Mesothelial cell of epicardium (in vitro differentiated cells): ENCODE measurements around the gene FFAR1. TPM values are rescaled to one million over a fixed set of nuclear protein-coding genes. Genes with fewer than 3 reads are reported as not detected.

Source experiments
- DNase-seq, 2 experiments: peaks; one replicate each; pipeline ENCODE4 v3.0.0; 2021; ENCODE audit warnings: low spot score in 2 of 2; ENCODE audit not compliant: unreplicated experiment in 2 of 2
- H3K27ac Mint-ChIP-seq: 2 replicates; pipeline ENCODE4 v1.8.0; 2021; ENCODE audit warnings: mixed read lengths
- H3K27me3 Mint-ChIP-seq: 2 replicates; pipeline ENCODE4 v1.8.0; 2021; ENCODE audit warnings: low read depth, mixed read lengths
- H3K36me3 Mint-ChIP-seq: 2 replicates; pipeline ENCODE4 v1.8.0; 2021; ENCODE audit warnings: mixed read lengths
- H3K4me1 Mint-ChIP-seq: 2 replicates; pipeline ENCODE4 v1.8.0; 2021; ENCODE audit warnings: mixed read lengths
- H3K4me3 Mint-ChIP-seq: 2 replicates; pipeline ENCODE4 v1.8.0; 2021; ENCODE audit warnings: mild to moderate bottlenecking, moderate library complexity, mixed read lengths
- H3K9me3 Mint-ChIP-seq: 2 replicates; pipeline ENCODE4 v1.8.0; 2021; ENCODE audit warnings: mixed read lengths
- CTCF ChIP-seq: fragments of 200-600 bp; sonication (generic); IDR thresholded peaks from one replicate; pipeline ENCODE4 v1.5.0; 2021; ENCODE audit warnings: antibody characterized with exemption; ENCODE audit not compliant: unreplicated experiment
- total RNA-seq: library from RNA; stranded (reverse); gene quantifications from 3 replicates; pipeline ENCODE4 v1.2.1, GENCODE V29; 2021

The FFAR1 gene
- total RNA-seq, 1 donor from 2014 or later = 0.96 TPM

DNA sequence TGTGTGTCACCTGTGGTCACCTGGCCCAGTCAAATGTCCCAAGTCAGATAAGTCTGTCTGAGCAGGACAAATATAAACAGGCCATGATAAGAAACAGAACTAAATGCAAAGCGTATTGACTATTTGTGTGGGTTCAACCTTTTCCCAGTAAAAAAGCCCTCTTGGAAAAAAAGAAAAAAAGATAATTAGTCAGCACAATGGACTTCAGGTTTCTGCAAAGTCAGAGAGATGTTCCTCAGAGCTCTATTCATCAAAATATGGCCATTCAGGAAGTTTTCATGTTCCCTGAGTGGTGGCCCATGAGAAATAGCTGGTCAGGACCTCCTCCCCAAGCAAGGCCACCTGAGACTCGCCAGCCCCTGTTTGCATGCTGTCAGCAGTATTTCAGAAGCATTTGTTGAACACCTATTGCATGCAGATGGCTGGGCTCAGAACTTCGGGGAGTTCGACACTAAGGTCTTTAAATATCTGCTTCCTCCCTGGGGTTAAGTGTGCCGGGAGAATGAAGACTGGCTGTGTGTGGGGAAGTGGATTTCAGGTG is 13.2 kb downstream of the FFAR1 start:
- Mint-ChIP-seq H3K4me1 (peaks cover 6% of the 10 kb centered on the region), H3K27ac (no peak overlapping the region), H3K9me3 (no peaks in the 10 kb centered on the region), H3K4me3 (no peak overlapping the region), H3K36me3 (no peaks in the 10 kb centered on the region), H3K27me3 (peaks cover 11% of the 10 kb centered on the region)
- no peak for DNase-seq
- no peak for TF ChIP-seq CTCF

- DNase-seq = no peak
- no peaks in the 10 kb centered on the region for H3K9me3 Mint-ChIP-seq
- no peaks in the 10 kb centered on the region for H3K36me3 Mint-ChIP-seq
- TF ChIP-seq CTCF = no peak
- H3K27me3 Mint-ChIP-seq = peaks cover 13% of the 10 kb centered on the region
- no peak overlapping the region for H3K4me3 Mint-ChIP-seq
- H3K27ac Mint-ChIP-seq = no peak overlapping the region
- H3K4me1 Mint-ChIP-seq = peaks cover 6% of the 10 kb centered on the region
Observed at GRCh38 chr19:35362261-35363000, 14.7 kb downstream of the FFAR1 start.

DNA sequence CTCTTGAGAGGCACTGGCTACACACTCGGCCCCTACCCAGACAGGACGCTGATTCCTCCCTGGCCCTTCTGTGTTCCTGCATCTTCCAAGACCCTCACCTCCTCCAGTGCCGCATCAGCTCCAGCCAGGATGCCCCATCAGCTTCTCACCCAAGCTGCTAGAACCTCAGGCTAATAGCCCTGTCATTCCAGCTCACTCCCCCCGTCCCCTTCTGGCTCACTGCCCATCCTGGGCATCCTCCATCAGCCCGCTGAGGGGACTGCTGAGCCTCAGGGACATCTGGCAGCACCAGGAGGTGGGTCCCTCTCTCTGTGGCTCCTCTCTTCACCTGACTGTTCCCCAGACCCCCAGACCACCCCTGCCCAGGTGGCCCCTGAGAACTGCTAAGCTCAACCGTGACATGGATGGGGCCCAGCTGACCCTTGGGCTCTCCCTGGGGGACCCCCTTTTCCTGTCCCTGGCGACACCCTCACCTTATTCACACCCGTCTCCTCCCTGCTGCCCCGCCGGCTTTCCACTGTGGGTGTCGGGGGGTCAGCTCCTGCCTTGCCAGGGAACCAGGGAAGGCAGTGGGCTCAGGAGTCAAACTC is 15.4 kb downstream of the FFAR1 start:
- no peak overlapping the region for H3K4me3 Mint-ChIP-seq
- H3K9me3 Mint-ChIP-seq = no peaks in the 10 kb centered on the region
- H3K27ac Mint-ChIP-seq = no peak overlapping the region
- peaks cover 16% of the 10 kb centered on the region for H3K27me3 Mint-ChIP-seq
- no peak for TF ChIP-seq CTCF
- peak in 1 of 2 experiments; percentile 11 for DNase-seq
- H3K36me3 Mint-ChIP-seq = no peaks in the 10 kb centered on the region
- peaks cover 3% of the 10 kb centered on the region for H3K4me1 Mint-ChIP-seq

- no peak overlapping the region for H3K4me3 Mint-ChIP-seq
- H3K27ac Mint-ChIP-seq = no peak overlapping the region
- peak in 1 of 2 experiments; percentile 32 for DNase-seq
Observed at GRCh38 chr19:35363711-35364425, 16.2 kb downstream of the FFAR1 start.

DNA sequence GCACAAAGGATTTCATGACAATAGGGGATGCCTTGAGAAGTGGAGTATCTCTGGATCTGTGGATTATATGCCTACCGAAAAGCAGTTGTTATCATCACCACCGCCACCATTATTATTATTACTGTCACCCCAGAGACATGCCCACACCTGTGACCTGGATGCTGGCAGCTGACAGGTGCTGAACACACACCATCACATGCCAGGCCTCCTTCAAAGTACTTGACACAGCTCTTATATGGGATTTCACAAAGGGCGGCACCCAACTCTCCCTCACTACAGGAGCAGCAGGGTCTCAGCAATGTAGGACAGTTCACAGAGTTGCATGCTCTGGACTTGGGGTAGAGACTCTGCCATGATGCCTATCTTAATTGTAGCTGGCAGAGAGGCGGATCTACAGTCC is 17.6 kb downstream of the FFAR1 start:
- Mint-ChIP-seq H3K4me3 (no peak overlapping the region), H3K4me1 (no peaks in the 10 kb centered on the region), H3K27ac (no peak overlapping the region), H3K36me3 (no peaks in the 10 kb centered on the region), H3K9me3 (no peaks in the 10 kb centered on the region), H3K27me3 (peaks cover 25% of the 10 kb centered on the region)
- TF ChIP-seq CTCF = no peak
- DNase-seq = no peak

More at GRCh38 chr19:35363711-35364425, 16.2 kb downstream of the FFAR1 start:
- Mint-ChIP-seq H3K36me3 (no peaks in the 10 kb centered on the region), H3K9me3 (no peaks in the 10 kb centered on the region), H3K4me1 (no peaks in the 10 kb centered on the region), H3K27me3 (peaks cover 23% of the 10 kb centered on the region)
- TF ChIP-seq CTCF = no peak
